ENCODE measurements around the gene MARCKS. TPM values are rescaled to one million over a fixed set of nuclear protein-coding genes. Genes with fewer than 3 reads are reported as not detected.

MARCKS gene
- total and polyA plus RNA-seq, 2 of the 13 experiments (the other 11 are each of a cell fraction or from before 2014, with no cell fraction given), result 30.5 to 39.5 TPM

- DNase-seq (ENCODE audit: low spot score) (no peak), ATAC-seq (no peak), FAIRE-seq (no peak)
- ChIA-PET CTCF (ENCODE audit: low intra/inter-chr PET ratio, low total read pairs) (no interaction called here), POLR2A (no interaction called here)
- Histone ChIP-seq H3K27me3 (ENCODE audit: control insufficient read depth in 1 of 2, insufficient read depth in 2 of 2, low read length in 2 of 2) (no peaks in the 10 kb centered on the region), H3K79me2 (ENCODE audit: insufficient read depth, low read length) (no peaks in the 10 kb centered on the region), H3K4me3 (replicated peaks in 1 of 3; ENCODE audit: insufficient read depth in 1 of 3, low read depth in 2 of 3, low read length in 3 of 3) (no peak overlapping the region), H4K20me1 (ENCODE audit: insufficient read depth, low read length) (no peaks in the 10 kb centered on the region), H3K27ac (ENCODE audit: extremely low read length, insufficient read depth, low read length) (no peak overlapping the region), H3K9ac (ENCODE audit: insufficient read depth, low read depth, low read length) (no peak overlapping the region), H3K9me3 (ENCODE audit: low read length) (no peaks in the 10 kb centered on the region), H3K4me2 (ENCODE audit: low read depth, low read length) (no peak overlapping the region), H3K36me3 (replicated peaks in 1 of 2; ENCODE audit: control insufficient read depth in 1 of 2, insufficient read depth in 2 of 2, low read length in 2 of 2) (no peaks in the 10 kb centered on the region), H3K4me1 (ENCODE audit: insufficient read depth, low read length) (peaks cover 4% of the 10 kb centered on the region), H2AFZ (ENCODE audit: low read length) (no peak overlapping the region)
- in situ Hi-C loops (cut with HindIII; ENCODE audit: extremely low pct_ligation_motif_present, low pct_unique_long_range_greater_than_20kb), result no loop called here
- TF ChIP-seq MLLT10 (CRISPR knock-in tag; IDR thresholded peaks at IDR 0.05) (no peak), ZNF564 (CRISPR knock-in tag; IDR thresholded peaks at IDR 0.05) (no peak), NR2F6 (IDR thresholded peaks at IDR 0.05) (no peak), NR2F6 (CRISPR knock-in tag; IDR thresholded peaks at IDR 0.05) (no peak), BORCS8-MEF2B (CRISPR knock-in tag; IDR thresholded peaks at IDR 0.05) (no peak), FOXC1 (CRISPR knock-in tag; IDR thresholded peaks at IDR 0.05; ENCODE audit: borderline replicate concordance) (no peak), GABPB1 (CRISPR knock-in tag; IDR thresholded peaks at IDR 0.05) (no peak), XRCC5 (optimal IDR thresholded peaks at IDR 0.05; ENCODE audit: low read length) (no peak), ARID2 (CRISPR knock-in tag; IDR thresholded peaks at IDR 0.05; ENCODE audit: borderline replicate concordance) (no peak), ZNF691 (CRISPR knock-in tag; IDR thresholded peaks at IDR 0.05; ENCODE audit: borderline replicate concordance, low read depth) (no peak), POLR2A (IDR thresholded peaks at IDR 0.05; ENCODE audit: insufficient read depth in 1 of 2, low read depth in 2 of 2, low read length in 2 of 2) (no peak), RERE (CRISPR knock-in tag; IDR thresholded peaks at IDR 0.05; ENCODE audit: low read depth) (no peak), ZNF639 (CRISPR knock-in tag; conservative IDR thresholded peaks at IDR 0.05) (no peak)
- no TSS peak for BruUV-seq (replicated peaks)
- intact Hi-C loops (cut with micrococcal nuclease; ENCODE audit: unreplicated experiment), result no loop called here
- 49% methylated on average over 2 of the region's 2 CpGs for WGBS (ENCODE audit: low lambda C conversion rate)
Observed at GRCh38 chr6:113824411-113824810, 32.7 kb upstream of the MARCKS start.
